Stomach (tissue), 9 donors: ENCODE measurements around the gene NECTIN4. TPM values are rescaled to one million over a fixed set of nuclear protein-coding genes. Genes with fewer than 3 reads are reported as not detected.

ENCODE experiments used
- DNase-seq, 2 donors: peaks; one replicate each; pipeline versions ENCODE4 v3.0.0 to v3.0.0-alpha.2; 2013 to 2019
- H3K27ac ChIP-seq, 5 donors: fragments of 200-600 bp in 4 of 5; sonication (generic) in 4 of 5; one replicate each; pipeline ENCODE4 v1.5.1; 2013 to 2019; ENCODE audit warnings: mild to moderate bottlenecking in 1 of 5, moderate library complexity in 1 of 5
- H3K27me3 ChIP-seq, 3 donors: fragments of 200-600 bp; sonication (generic); one replicate each; pipeline ENCODE4 v1.5.1; 2017 to 2019; ENCODE audit warnings: mixed run types in 1 of 3
- H3K36me3 ChIP-seq, 4 donors: fragments of 200-600 bp; sonication (generic); 1 replicate in 3 of 4; 2 replicates in 1 of 4; pipeline ENCODE4 v1.5.1; 2016 to 2019
- H3K4me1 ChIP-seq, 4 donors: fragments of 200-600 bp; sonication (generic); one replicate each; pipeline ENCODE4 v1.5.1; 2016 to 2019
- H3K4me3 ChIP-seq, 4 donors: fragments of 200-600 bp; sonication (generic) in 3 of 4; one replicate each; pipeline ENCODE4 v1.5.1; 2016 to 2019; ENCODE audit warnings: mild to moderate bottlenecking in 1 of 4
- H3K9me3 ChIP-seq, 4 donors: fragments of 200-600 bp; sonication (generic); one replicate each; pipeline ENCODE4 v1.5.1; 2016 to 2019
- CTCF ChIP-seq, 7 experiments: fragments of 450-650 bp in 4 of 7; fragments of 200-600 bp in 3 of 7; sonication (generic) in 3 of 7; IDR thresholded peaks; one replicate each; pipeline ENCODE4 v1.5.1; 2016 to 2019; ENCODE audit warnings: antibody characterized with exemption in 7 of 7, control low read depth in 2 of 7, mild to moderate bottlenecking in 1 of 7
- EP300 ChIP-seq: sonication (generic); formaldehyde crosslinking; IDR thresholded peaks from one replicate; pipeline ENCODE4 v1.6.1; 2017; ENCODE audit warnings: antibody characterized with exemption
- POLR2A ChIP-seq, 4 donors: fragments of 450-650 bp; IDR thresholded peaks; one replicate each; pipeline ENCODE4 v1.6.1; 2016; ENCODE audit warnings: antibody characterized with exemption in 4 of 4, control low read depth in 2 of 4, mild to moderate bottlenecking in 1 of 4, moderate library complexity in 1 of 4
- POLR2AphosphoS5 ChIP-seq, 3 donors: sonication (generic); formaldehyde crosslinking; IDR thresholded peaks; one replicate each; pipeline ENCODE4 v1.6.1; 2016; ENCODE audit warnings: antibody characterized with exemption in 3 of 3
- WGBS, 5 donors: extraction: QIAGEN DNeasy Blood & Tissue Kit in 3 of 5; methylation state at CpG; one replicate each; pipeline versions ENCODE4 v1.1.5 to v1.1.7; 2013 to 2018; 5-methylcytosine and 5-hydroxymethylcytosine counted together
- intact Hi-C: fragments of 100-400 bp; cut with DNase I; formaldehyde crosslinking; loops from one replicate; pipeline ENCODE4 v1.15.1; 2023; ENCODE audit warnings: low total_unique reads
- polyA plus RNA-seq, 3 donors: library from polyadenylated mRNA; stranded (reverse); fragments of 200-250 nt; gene quantifications; one replicate each; pipeline ENCODE4 v1.2.3, GENCODE V29; 2013
- total RNA-seq, 5 donors: library from RNA; depleted of rRNA; stranded (reverse); fragments of >200 nt; gene quantifications; one replicate each; pipeline versions ENCODE4 v1.1.0 to v1.2.3, GENCODE V29; 2014 to 2016
- donor health status: healthy with polysubstance abuse.
- donor health status: Bipolar disorder and iron deficiency.
- donor health status: healthy.

The NECTIN4 gene
- total and polyA plus RNA-seq, 8 donors, result 1.7 to 20.3 (median 5.5) TPM

DNA sequence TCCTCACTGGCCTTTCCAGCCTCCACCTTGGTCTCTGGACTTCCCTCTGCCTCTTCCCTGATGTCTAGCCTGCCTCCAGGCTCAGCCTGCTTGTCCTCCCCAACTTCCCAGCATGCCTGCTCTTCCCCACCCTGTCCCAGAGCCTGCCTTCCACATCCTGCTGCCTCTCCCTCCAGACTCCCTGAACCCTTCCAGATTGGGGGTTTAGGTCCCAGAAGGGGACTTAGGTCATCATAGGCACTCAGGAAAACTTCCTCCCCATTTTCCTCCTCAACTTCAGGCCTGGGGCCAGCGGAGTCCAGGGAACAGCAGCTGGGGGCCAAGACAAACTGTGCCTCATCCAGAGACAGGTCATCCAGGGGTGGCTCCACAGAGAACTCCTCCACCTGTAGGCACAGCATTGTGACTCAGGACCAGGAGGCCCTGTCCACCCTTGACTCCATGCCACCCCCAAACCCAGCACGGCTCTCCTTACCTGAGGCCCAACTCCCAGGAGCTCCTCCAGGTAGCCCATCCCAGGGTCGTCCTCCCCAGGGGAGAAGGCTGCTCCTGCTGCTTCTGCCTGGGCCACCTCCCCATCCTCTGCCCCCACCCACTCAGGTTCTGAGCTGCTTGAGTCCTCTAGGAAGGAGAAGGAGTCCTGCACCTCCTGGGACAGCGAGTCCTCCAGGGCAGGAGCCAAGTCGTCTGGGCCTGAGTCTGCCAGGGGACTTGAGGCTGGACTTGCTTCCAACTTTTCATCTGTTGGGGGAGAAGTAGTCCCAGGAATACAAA is 40.2 kb downstream of the NECTIN4 start:
- DNase-seq, result no peak
- intact Hi-C loops, result no loop called here
- peaks cover 11 to 19% (median 13%) of the 10 kb centered on the region in 4 donors for H3K4me1 ChIP-seq
- TF ChIP-seq EP300 (no peak), POLR2AphosphoS5 (IDR thresholded peaks at IDR 0.05) (no peak), POLR2A (IDR thresholded peaks at IDR 0.05) (no peak), CTCF (IDR thresholded peaks at IDR 0.05) (no peak)
- H3K27ac ChIP-seq, result peak overlapping the region in 1 of 5 donors; percentile 26
- WGBS, 5 donors, result 86 to 93% (median 89%) methylated on average over 5 of the region's 5 CpGs
- H3K9me3 ChIP-seq, result peaks cover 0 to 8% (median 0%) of the 10 kb centered on the region in 4 donors
- H3K36me3 ChIP-seq, result peaks cover 0 to 51% (median 26%) of the 10 kb centered on the region in 4 donors
- peaks cover 0 to 3% (median 0%) of the 10 kb centered on the region in 3 donors for H3K27me3 ChIP-seq
- H3K4me3 ChIP-seq, result no peak overlapping the region

DNA sequence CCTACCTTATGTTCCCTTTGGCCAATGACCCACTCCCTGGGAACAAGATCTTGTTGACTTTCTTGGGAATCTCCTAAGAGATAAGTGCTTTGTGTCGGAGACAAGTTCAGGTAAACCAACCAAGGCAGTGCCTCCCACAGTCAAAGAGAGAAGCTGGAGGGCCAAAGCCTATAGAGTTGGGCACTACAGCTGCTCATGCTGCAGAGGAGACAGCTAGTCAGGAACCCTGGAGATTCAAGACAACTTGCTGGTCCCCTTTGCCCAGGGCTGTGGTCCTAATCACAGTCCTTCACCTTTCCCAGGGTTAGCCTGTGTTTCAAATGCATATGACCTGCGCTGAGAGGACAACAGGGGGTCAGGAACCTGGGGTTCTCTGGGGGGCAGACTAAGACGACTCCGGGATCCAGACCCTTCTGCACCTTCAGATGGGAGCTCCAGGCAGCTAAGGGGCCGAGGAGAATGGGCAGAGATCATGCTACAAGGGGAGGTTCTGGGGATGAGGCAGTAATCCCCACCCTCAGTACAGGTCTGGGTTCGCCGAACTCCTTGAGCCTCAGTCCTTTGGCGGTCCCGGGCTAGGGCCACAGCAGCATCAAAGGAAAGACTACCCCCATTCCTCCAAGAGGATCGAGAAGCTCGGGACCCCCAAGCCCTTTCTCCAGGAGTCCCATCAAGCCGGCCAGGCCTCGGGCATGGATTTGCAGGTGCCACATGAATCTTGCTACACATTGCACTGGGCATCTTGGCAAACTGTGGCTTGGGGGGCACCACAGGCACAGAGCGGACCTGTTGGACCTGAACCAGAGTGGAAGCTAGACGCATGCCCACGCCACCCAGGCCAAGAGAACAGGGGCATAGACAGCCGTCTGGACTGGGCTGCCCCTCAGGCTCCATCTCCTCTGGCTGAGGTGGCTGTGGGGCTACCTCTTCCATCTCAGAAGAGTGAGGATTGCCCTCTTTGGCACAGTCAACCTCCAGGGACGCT is 41.6 kb downstream of the NECTIN4 start:
- DNase-seq, result no peak
- 88 to 96% (median 95%) methylated on average over 18 of the region's 18 CpGs for WGBS, 5 donors

GRCh38 chr1:161046605-161047228 is 42.6 kb downstream of the NECTIN4 start:
- H3K36me3 ChIP-seq, result peaks cover 17 to 48% (median 30%) of the 10 kb centered on the region in 4 donors
- no peak for TF ChIP-seq CTCF (IDR thresholded peaks at IDR 0.05)
- TF ChIP-seq POLR2A (IDR thresholded peaks at IDR 0.05), result no peak
- TF ChIP-seq EP300, result no peak
- no peak for TF ChIP-seq POLR2AphosphoS5 (IDR thresholded peaks at IDR 0.05)
- intact Hi-C loops, result no loop called here
- peak overlapping the region; percentile 91 to 99 (median 94) for H3K27ac ChIP-seq
- WGBS, 5 donors, result 38 to 63% (median 53%) methylated on average over 2 of the region's 2 CpGs
- peaks cover 0 to 8% (median 0%) of the 10 kb centered on the region in 4 donors for H3K9me3 ChIP-seq
- H3K4me3 ChIP-seq, result peak overlapping the region; percentile 86 to 96 (median 88)
- DNase-seq, result peak in 1 of 2 donors; percentile 58
- H3K27me3 ChIP-seq, result no peaks in the 10 kb centered on the region
- peaks cover 15 to 34% (median 26%) of the 10 kb centered on the region in 4 donors for H3K4me1 ChIP-seq

More for the DNA sequence above, 41.6 kb downstream of the NECTIN4 start:
- Histone ChIP-seq H3K27me3 (no peaks in the 10 kb centered on the region), H3K9me3 (peaks cover 0 to 8% (median 0%) of the 10 kb centered on the region in 4 donors), H3K4me3 (no peak overlapping the region), H3K4me1 (peaks cover 15 to 31% (median 26%) of the 10 kb centered on the region in 4 donors), H3K27ac (peak overlapping the region in 2 of 5 donors; percentile 96 to 99), H3K36me3 (peaks cover 7 to 45% (median 24%) of the 10 kb centered on the region in 4 donors)
- no peak for TF ChIP-seq EP300
- no peak for TF ChIP-seq POLR2AphosphoS5 (IDR thresholded peaks at IDR 0.05)
- TF ChIP-seq POLR2A (IDR thresholded peaks at IDR 0.05), result no peak
- no peak for TF ChIP-seq CTCF (IDR thresholded peaks at IDR 0.05)
- intact Hi-C loops, result no loop called here
